Kidney (tissue), 14 donors: ENCODE data around the gene SCP2. TPM values are rescaled to one million over a fixed set of nuclear protein-coding genes. Genes with fewer than 3 reads are reported as not detected.

Experiments used
- DNase-seq, 5 donors: peaks; one replicate each; pipeline ENCODE4 v3.0.0-alpha.2; 2013 to 2020
- FAIRE-seq: peaks from 2 replicates; lab custom pipeline; 2012; peaks lifted over from hg19 to GRCh38; lab: Jason Lieb, UNC
- H3K27ac ChIP-seq, 2 donors: one replicate each; pipeline ENCODE4 v1.7.0; 2013; ENCODE audit warnings: low read depth in 2 of 2, low read length in 2 of 2, inconsistent platforms in 1 of 2
- H3K27me3 ChIP-seq: one replicate; pipeline ENCODE4 v1.7.1; 2013; ENCODE audit warnings: low read length, inconsistent platforms; ENCODE audit not compliant: control insufficient read depth, insufficient read depth
- H3K36me3 ChIP-seq, 3 donors: one replicate each; pipeline versions ENCODE4 v1.7.0 to v1.7.1; 2013; ENCODE audit warnings: low read length in 3 of 3, control low read depth in 1 of 3, inconsistent platforms in 1 of 3; ENCODE audit not compliant: insufficient read depth in 3 of 3, control insufficient read depth in 2 of 3
- H3K4me1 ChIP-seq, 3 donors: one replicate each; pipeline versions ENCODE4 v1.7.0 to v1.7.1; 2013; ENCODE audit warnings: low read length in 3 of 3, inconsistent platforms in 1 of 3, low read depth in 1 of 3; ENCODE audit not compliant: control insufficient read depth in 2 of 3, insufficient read depth in 2 of 3
- H3K4me3 ChIP-seq, 3 donors: one replicate each; pipeline versions ENCODE4 v1.7.0 to v1.8.1; 2013; ENCODE audit warnings: low read length in 3 of 3, control low read depth in 1 of 3, inconsistent platforms in 1 of 3
- H3K9ac ChIP-seq, 3 donors: one replicate each; pipeline versions ENCODE4 v1.7.0 to v1.7.1; 2013; ENCODE audit warnings: low read length in 3 of 3, control low read depth in 1 of 3, inconsistent platforms in 1 of 3
- H3K9me3 ChIP-seq, 3 donors: one replicate each; pipeline versions ENCODE4 v1.7.0 to v1.7.1; 2013; ENCODE audit warnings: low read length in 3 of 3, control low read depth in 1 of 3, inconsistent platforms in 1 of 3; ENCODE audit not compliant: control insufficient read depth in 2 of 3, insufficient read depth in 1 of 3
- intact Hi-C: fragments of 100-400 bp; cut with DNase I; formaldehyde crosslinking; loops from one replicate; pipeline ENCODE4 v1.11.1; 2022
- polyA plus RNA-seq: library from polyadenylated mRNA; stranded (reverse); fragments of 350-450 nt; fragmentation: Illumina TruSeq; extraction: RNeasy Lipid Tissue Mini Kit (QIAGEN cat#74804); gene quantifications from one replicate; pipeline ENCODE4 v1.2.3, GENCODE V29; 2014; ENCODE audit warnings: low read depth, low replicate concordance; ENCODE audit not compliant: insufficient read depth
- total RNA-seq: library from RNA; stranded (reverse); fragmentation: NEBNext Ultra II Directional; extraction: Animal tissue kit (Norgen Biotek cat#: 25700); gene quantifications from one replicate; pipeline ENCODE4 v1.2.1, GENCODE V29; 2021
- TF ChIP-seq, protein P1 (sequence below): IDR thresholded peaks from 3 replicates; pipeline ENCODE4 v1.5.1; 2012; ENCODE audit warnings: mild to moderate bottlenecking, moderate library complexity, borderline replicate concordance; ENCODE audit not compliant: insufficient read depth; ENCODE audit errors: extremely low read depth
- donor health status: control.
- donor health status: control.
- donor health status: control.
- donor health status: control.
- donor health status: control.
- donor health status: DM: yes; HTN: yes; CAD: no.
- donor health status: Normal renal cell carcinoma (clear cell type).

SCP2 gene
- total and polyA plus RNA-seq, 2 donors from 2014 or later, result 168 to 226 TPM

DNA sequence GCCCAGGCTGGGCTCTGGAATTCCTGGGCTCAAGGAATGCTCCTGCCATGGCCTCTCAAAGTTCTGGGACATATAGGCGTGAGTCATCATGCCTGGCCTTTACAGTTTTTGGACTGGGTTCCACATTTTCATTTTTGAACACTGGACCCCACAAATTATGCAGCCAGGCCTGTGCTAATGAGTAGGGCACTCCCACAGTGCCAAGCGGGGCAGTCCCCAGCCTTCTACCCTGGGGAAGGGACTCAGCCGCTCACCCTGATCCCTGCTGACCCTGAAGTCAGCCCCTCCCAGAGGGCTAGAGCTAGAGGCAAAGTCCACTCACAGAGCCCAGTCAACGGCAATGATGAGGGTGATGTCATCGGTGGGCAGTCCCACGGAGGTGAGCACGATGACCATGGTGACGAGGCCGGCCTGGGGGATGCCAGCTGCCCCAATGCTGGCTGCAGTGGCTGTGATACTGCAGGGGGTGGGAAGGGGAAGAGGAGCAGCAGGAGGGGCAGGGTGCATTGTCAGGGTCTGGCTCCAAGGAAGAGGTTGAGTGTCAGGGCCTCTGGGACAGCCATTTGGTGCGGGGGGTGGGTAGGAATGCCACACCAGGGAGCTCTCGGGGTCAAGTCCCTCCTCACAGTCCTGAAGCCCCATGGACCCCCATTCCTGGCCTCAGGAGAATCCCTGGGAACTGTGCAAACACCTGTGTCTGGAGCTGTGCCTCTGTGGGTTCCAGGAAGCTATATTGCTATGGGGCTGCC is 162.6 kb downstream of the SCP2 start:
- no peaks in the 10 kb centered on the region for H3K36me3 ChIP-seq
- FAIRE-seq (no peak), DNase-seq (peak in 1 of 5 donors; percentile 38)
- no peak overlapping the region for H3K9ac ChIP-seq
- H3K27me3 ChIP-seq, result no peaks in the 10 kb centered on the region
- no peak overlapping the region for H3K4me3 ChIP-seq
- TF ChIP-seq, protein P1, sequence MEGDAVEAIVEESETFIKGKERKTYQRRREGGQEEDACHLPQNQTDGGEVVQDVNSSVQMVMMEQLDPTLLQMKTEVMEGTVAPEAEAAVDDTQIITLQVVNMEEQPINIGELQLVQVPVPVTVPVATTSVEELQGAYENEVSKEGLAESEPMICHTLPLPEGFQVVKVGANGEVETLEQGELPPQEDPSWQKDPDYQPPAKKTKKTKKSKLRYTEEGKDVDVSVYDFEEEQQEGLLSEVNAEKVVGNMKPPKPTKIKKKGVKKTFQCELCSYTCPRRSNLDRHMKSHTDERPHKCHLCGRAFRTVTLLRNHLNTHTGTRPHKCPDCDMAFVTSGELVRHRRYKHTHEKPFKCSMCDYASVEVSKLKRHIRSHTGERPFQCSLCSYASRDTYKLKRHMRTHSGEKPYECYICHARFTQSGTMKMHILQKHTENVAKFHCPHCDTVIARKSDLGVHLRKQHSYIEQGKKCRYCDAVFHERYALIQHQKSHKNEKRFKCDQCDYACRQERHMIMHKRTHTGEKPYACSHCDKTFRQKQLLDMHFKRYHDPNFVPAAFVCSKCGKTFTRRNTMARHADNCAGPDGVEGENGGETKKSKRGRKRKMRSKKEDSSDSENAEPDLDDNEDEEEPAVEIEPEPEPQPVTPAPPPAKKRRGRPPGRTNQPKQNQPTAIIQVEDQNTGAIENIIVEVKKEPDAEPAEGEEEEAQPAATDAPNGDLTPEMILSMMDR, result no peak
- no peaks in the 10 kb centered on the region for H3K9me3 ChIP-seq
- H3K27ac ChIP-seq, result no peak overlapping the region
- intact Hi-C loops, result no loop called here
- H3K4me1 ChIP-seq, result no peaks in the 10 kb centered on the region

DNA sequence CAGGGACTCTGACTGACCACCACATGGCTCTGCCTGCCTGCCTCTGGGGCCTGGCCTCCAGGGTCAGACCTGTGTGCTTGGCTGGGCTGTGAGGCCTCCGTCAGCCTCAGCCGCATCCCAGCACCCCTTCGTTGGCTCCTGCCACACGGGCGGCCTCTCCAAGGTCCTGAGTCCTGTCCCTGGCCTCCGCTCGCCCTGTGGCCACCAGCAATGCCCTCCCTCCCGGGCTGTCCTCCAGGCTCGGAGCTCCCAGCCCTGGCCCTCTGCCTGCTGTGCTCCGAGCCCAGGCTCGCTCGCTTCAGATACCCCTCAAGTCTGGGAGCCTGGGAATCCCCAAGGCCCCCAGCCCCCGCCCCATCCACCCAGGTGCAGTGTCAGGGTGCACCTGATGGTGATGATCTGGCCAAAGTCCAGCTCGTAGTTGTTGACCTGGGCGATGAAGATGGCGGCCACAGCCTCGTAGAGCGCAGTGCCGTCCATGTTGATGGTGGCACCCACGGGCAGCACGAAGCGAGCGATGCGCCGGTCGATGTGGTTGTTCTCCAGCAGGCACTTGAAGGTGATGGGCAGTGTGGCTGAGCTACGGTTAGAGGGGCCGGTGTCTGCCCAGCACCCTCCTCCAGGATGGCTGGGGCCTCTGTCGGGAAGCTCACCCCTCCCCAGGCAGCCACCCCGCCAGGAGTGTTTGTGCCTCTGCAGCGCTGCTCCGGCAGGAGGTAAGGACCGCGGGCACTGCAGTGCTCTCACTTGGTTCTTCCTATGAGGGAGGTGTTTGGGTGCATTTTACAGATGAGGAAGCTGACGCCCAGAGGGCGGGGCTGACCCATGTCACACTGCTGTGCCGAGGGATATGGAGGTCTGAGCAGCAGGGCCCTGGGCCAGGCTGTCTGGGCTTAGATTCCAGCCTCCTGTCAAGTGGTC is 163.4 kb downstream of the SCP2 start:
- no peak overlapping the region for H3K9ac ChIP-seq
- no peak overlapping the region for H3K4me3 ChIP-seq
- no peaks in the 10 kb centered on the region for H3K27me3 ChIP-seq
- no peaks in the 10 kb centered on the region for H3K4me1 ChIP-seq
- FAIRE-seq (no peak), DNase-seq (no peak)
- no peaks in the 10 kb centered on the region for H3K36me3 ChIP-seq
- TF ChIP-seq, protein P1, result no peak
- H3K27ac ChIP-seq, result no peak overlapping the region
- H3K9me3 ChIP-seq, result no peaks in the 10 kb centered on the region
- intact Hi-C loops, result no loop called here

DNA sequence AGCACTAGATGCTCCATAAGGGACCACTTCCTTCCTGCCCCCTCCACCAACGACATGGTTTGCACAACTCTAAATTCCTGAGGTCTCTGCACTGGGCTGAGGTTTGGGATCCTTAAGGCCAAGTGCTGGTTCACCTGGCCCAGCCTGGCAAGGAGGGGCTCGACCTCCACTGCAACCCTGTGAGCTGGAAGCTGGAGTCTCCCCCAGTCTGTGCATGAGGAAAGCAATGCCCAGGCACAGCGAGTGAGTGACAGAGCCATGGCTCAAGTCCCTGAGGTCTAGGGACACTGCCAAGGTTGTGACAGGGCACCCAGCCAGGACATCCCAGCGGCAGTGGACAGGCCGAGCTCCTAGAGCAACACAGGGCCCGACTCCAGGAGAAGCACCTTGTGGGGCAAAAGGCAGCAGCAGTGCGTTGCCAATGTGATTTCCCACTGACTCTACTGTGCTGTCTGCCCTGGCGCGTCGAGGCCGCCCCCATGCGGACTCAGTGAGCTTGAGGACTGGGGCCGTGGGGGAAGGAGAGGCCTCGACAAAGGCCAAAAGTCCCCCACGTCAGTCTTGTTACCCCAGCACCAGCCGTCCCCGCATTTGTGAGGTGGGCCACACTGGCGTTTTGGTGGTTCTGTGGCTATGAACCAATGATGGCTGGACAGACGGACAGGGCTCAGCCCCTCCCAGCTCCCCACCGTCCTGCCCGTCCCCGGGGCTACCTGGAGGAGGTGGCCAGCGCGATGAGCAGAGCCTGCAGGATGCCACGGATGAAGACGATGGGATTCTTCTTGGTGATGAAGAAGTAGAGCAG is 165.0 kb downstream of the SCP2 start:
- no peak for FAIRE-seq
- intact Hi-C loops, result no loop called here
- no peaks in the 10 kb centered on the region for H3K27me3 ChIP-seq
- H3K4me1 ChIP-seq, result no peaks in the 10 kb centered on the region
- no peak for DNase-seq
- H3K9me3 ChIP-seq, result no peaks in the 10 kb centered on the region
- no peak overlapping the region for H3K27ac ChIP-seq
- TF ChIP-seq, protein P1, result no peak
- no peak overlapping the region for H3K4me3 ChIP-seq
- no peak overlapping the region for H3K9ac ChIP-seq
- H3K36me3 ChIP-seq, result no peaks in the 10 kb centered on the region
